KMS-11 (cell line): ENCODE data around the gene BAX.
"Not testable (repeated sequence)": the region's sequence is repeated elsewhere in the genome, so short reads cannot be mapped to it uniquely, and the experiment has no call there.

ENCODE experiments used
- H2AFZ ChIP-seq: fragments of 200-600 bp; sonication (generic); 2 replicates; pipeline ENCODE4 v1.6.1; 2016; ENCODE audit warnings: antibody characterized with exemption, mixed run types, low read depth
- H3K27ac ChIP-seq: fragments of 200-600 bp; sonication (generic); 2 replicates; pipeline ENCODE4 v1.6.1; 2016; ENCODE audit warnings: mild to moderate bottlenecking, mixed run types
- H3K27me3 ChIP-seq: fragments of 200-600 bp; sonication (generic); 2 replicates; pipeline ENCODE4 v1.6.1; 2017; ENCODE audit warnings: mild to moderate bottlenecking, low read depth, mixed run types, moderate library complexity; ENCODE audit not compliant: insufficient read depth
- H3K36me3 ChIP-seq: fragments of 200-600 bp; sonication (generic); 2 replicates; pipeline ENCODE4 v1.6.1; 2017; ENCODE audit warnings: mild to moderate bottlenecking, mixed run types; ENCODE audit not compliant: insufficient read depth
- H3K4me1 ChIP-seq: fragments of 200-600 bp; sonication (generic); 2 replicates; pipeline ENCODE4 v1.6.1; 2016; ENCODE audit warnings: mild to moderate bottlenecking, low read depth, mixed run types; ENCODE audit not compliant: poor library complexity, severe bottlenecking
- H3K4me2 ChIP-seq: fragments of 200-600 bp; sonication (generic); 2 replicates; pipeline ENCODE4 v1.7.0; 2016; ENCODE audit warnings: mild to moderate bottlenecking, mixed run types
- H3K4me3 ChIP-seq: fragments of 200-600 bp; sonication (generic); IDR thresholded peaks from 2 replicates; pipeline ENCODE4 v1.6.1; 2017; ENCODE audit warnings: low read depth, low read length, mixed read lengths; ENCODE audit not compliant: insufficient read depth
- H3K79me2 ChIP-seq: fragments of 200-600 bp; sonication (generic); 2 replicates; pipeline ENCODE4 v1.6.1; 2016; ENCODE audit warnings: low read depth, mixed run types; ENCODE audit not compliant: insufficient read depth
- H3K9ac ChIP-seq: fragments of 200-600 bp; sonication (generic); 2 replicates; pipeline ENCODE4 v1.6.1; 2016; ENCODE audit warnings: mild to moderate bottlenecking, mixed run types
- H4K20me1 ChIP-seq: fragments of 200-600 bp; sonication (generic); 2 replicates; pipeline ENCODE4 v1.6.1; 2016; ENCODE audit warnings: mild to moderate bottlenecking, mixed run types; ENCODE audit not compliant: insufficient read depth
- TF ChIP-seq, protein P1 (sequence below): fragments of 200-600 bp; sonication (generic); conservative IDR thresholded peaks from 2 replicates; pipeline ENCODE4 v1.6.1; 2017; ENCODE audit warnings: low read depth, mild to moderate bottlenecking, antibody characterized with exemption, low read length, moderate library complexity, mixed read lengths

Gene BAX

DNA sequence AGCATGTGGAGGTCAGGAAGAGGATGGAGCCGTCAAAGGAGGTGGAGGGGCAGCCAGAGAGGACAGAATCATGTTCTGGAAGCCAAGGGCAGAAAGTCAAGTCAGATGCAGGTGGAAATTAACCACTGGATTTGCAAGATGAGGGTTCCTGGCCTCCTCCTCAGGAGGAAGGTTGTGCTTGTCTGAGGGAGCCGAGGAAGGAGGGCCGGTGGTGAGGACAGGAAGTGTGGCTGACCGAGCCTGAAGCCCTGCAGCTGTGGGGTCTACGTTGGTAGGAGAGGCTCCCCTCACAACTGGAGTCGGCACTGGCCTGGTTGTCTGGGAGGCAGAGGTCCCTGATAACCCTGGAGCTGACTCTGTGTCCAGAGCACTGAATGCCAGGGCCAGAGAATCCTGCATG, 36.6 kb upstream of the BAX start:
- TF ChIP-seq, protein P1, sequence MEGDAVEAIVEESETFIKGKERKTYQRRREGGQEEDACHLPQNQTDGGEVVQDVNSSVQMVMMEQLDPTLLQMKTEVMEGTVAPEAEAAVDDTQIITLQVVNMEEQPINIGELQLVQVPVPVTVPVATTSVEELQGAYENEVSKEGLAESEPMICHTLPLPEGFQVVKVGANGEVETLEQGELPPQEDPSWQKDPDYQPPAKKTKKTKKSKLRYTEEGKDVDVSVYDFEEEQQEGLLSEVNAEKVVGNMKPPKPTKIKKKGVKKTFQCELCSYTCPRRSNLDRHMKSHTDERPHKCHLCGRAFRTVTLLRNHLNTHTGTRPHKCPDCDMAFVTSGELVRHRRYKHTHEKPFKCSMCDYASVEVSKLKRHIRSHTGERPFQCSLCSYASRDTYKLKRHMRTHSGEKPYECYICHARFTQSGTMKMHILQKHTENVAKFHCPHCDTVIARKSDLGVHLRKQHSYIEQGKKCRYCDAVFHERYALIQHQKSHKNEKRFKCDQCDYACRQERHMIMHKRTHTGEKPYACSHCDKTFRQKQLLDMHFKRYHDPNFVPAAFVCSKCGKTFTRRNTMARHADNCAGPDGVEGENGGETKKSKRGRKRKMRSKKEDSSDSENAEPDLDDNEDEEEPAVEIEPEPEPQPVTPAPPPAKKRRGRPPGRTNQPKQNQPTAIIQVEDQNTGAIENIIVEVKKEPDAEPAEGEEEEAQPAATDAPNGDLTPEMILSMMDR, result no peak
- Histone ChIP-seq H3K9ac (no peak overlapping the region), H3K36me3 (no peaks in the 10 kb centered on the region), H3K4me3 (no peak overlapping the region), H3K4me1 (no peaks in the 10 kb centered on the region), H3K79me2 (no peaks in the 10 kb centered on the region), H4K20me1 (no peaks in the 10 kb centered on the region), H3K27me3 (no peaks in the 10 kb centered on the region), H3K27ac (no peak overlapping the region), H2AFZ (no peak overlapping the region), H3K4me2 (no peak overlapping the region)

DNA sequence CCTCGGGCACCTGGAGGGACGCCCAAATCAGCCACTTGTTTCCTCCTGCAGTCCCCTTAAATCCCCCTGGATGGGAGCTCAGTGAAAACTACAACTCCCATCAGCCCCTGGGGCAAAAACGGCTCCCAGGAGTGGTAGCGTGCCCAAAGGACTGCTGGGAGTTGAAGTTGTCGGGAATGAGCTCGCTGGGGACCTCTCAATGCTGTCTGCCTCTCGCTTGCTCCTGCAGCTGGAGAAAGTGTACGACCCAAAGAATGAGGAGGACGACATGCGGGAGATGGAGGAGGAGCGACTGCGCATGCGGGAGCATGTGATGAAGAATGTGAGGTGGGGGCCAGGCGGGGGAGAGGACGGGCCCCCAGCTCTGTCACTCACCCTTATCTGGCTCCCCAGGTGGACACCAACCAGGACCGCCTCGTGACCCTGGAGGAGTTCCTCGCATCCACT, 35.9 kb upstream of the BAX start:
- H3K27me3 ChIP-seq, result no peaks in the 10 kb centered on the region
- H3K27ac ChIP-seq, result no peak overlapping the region
- H3K4me1 ChIP-seq, result no peaks in the 10 kb centered on the region
- H3K4me3 ChIP-seq, result no peak overlapping the region
- no peak overlapping the region for H3K4me2 ChIP-seq
- no peak overlapping the region for H3K9ac ChIP-seq
- H4K20me1 ChIP-seq, result no peaks in the 10 kb centered on the region
- H3K79me2 ChIP-seq, result no peaks in the 10 kb centered on the region
- TF ChIP-seq, protein P1, result no peak
- H2AFZ ChIP-seq, result no peak overlapping the region
- no peaks in the 10 kb centered on the region for H3K36me3 ChIP-seq

GRCh38 chr19:48919271-48919670, 35.4 kb upstream of the BAX start:
- H3K4me2 ChIP-seq, H3K4me3 ChIP-seq, H3K9ac ChIP-seq, H3K27ac ChIP-seq, H3K4me1 ChIP-seq, H4K20me1 ChIP-seq, H3K36me3 ChIP-seq, H3K27me3 ChIP-seq, H3K79me2 ChIP-seq, H2AFZ ChIP-seq: not testable (repeated sequence)

- H3K27ac ChIP-seq, result no peak overlapping the region
- no peak overlapping the region for H3K4me2 ChIP-seq
- no peak overlapping the region for H2AFZ ChIP-seq
- no peaks in the 10 kb centered on the region for H4K20me1 ChIP-seq
- no peak overlapping the region for H3K9ac ChIP-seq
- H3K4me1 ChIP-seq, result no peaks in the 10 kb centered on the region
- H3K36me3 ChIP-seq, result no peaks in the 10 kb centered on the region
- no peaks in the 10 kb centered on the region for H3K79me2 ChIP-seq
- TF ChIP-seq, protein P1, result no peak
- no peak overlapping the region for H3K4me3 ChIP-seq
- no peaks in the 10 kb centered on the region for H3K27me3 ChIP-seq
Observed at GRCh38 chr19:48920949-48921348, 33.7 kb upstream of the BAX start.

DNA sequence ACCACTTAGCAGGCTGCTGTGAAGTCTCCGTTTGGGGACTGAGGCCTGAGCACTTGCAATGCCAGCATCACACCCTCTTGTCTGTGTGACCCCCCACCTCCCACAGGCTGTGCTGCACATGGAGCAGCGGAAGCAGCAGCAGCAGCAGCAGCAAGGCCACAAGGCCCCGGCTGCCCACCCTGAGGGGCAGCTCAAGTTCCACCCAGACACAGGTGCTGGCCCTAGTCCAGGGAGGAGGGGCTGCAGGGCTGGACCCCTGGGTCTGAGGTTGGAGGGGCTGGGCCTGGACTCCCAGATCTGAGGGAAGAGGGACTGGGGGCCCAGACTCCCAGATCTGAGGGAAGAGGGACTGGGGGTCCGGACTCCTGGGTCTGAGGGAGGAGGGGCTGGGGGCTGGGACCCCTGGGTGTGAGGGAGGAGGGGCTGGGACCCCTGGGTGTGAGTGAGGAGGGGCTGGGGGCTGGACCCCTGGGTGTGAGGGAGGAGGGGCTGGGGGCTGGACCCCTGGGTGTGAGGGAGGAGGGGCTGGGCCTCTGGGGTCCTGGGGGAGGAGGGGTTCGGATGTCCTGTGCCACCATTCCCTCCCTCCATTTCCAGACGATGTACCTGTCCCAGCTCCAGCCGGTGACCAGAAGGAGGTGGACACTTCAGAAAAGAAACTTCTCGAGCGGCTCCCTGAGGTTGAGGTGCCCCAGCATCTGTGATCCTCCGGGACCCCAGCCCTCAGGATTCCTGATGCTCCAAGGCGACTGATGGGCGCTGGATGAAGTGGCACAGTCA, 32.8 kb upstream of the BAX start:
- no peak overlapping the region for H2AFZ ChIP-seq
- H3K79me2 ChIP-seq, result no peaks in the 10 kb centered on the region
- no peak overlapping the region for H3K4me3 ChIP-seq
- no peaks in the 10 kb centered on the region for H3K36me3 ChIP-seq
- H3K4me1 ChIP-seq, result no peaks in the 10 kb centered on the region
- H3K4me2 ChIP-seq, result no peak overlapping the region
- H3K9ac ChIP-seq, result no peak overlapping the region
- TF ChIP-seq, protein P1, result no peak
- H3K27ac ChIP-seq, result no peak overlapping the region
- no peaks in the 10 kb centered on the region for H4K20me1 ChIP-seq
- no peaks in the 10 kb centered on the region for H3K27me3 ChIP-seq
